Stimulated activated CD8-positive, alpha-beta memory T cell treated with anti-CD3 and anti-CD28 coated beads, Interleukin-4, amount 100 ng/mL, for 4 hours (primary cell): ENCODE data around the gene RGMA.
"Not testable (repeated sequence)": the region's sequence is repeated elsewhere in the genome, so short reads cannot be mapped to it uniquely, and the experiment has no call there.

Source experiments
- DNase-seq, 2 donors: peaks; one replicate each; pipeline ENCODE4 v3.0.0-alpha.2; 2020; ENCODE audit warnings: low read depth in 2 of 2, low spot score in 1 of 2

RGMA gene

DNA sequence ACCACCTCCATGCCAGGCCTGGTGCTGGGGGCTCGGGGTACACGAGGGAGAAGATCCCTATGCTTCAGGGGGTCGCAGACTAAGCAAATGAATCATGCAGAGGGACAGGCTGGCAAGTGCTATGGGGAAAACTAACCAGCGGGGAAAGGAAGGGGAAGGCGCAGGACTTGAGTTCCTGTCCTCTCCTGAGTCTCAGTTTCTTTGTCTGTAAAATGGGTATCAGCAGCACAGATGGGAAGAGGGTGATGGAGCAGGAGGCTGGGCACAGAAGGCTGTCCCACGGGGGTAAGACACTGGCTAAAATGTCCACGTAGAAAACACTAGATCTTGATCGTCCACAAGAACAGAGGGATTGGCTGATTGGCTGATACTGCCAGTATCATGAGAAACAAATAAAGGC, 39.8 kb downstream of the RGMA start:
- DNase-seq = no peak

DNA sequence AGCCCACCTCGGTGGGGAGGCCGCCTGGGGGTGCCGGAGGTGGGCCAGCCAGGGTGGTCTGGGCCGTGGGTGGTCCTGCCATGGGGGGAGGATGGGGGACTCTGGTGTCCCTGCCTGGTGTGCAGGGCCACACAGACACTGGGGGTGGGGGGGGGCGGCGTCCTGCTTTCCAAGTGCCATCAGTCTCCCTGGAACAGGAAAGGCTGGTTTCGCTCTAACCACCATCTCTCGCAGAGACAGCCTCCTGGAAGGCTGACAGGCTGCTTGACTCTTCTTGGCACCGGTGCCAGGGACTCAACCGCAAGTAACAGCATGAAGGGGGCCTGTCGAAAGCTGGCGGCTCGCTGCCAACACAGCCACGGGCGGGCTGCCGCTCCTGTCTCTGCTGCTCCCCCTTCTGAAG, 40.3 kb downstream of the RGMA start:
- no peak for DNase-seq

DNA sequence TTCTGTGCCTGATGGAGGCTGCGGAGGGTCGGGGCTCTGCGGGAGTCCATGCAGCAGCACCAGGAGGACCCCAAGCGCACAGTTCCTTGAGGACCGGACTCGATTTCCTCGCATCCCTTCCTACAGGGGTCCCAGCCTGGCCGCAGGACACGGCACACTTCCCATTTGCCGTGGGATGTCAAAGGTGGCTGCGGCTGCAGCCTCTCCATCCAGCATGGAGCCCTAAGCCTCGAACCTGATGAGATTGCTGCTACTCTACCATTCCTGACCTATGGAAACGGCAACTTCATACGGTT, 40.6 kb downstream of the RGMA start:
- DNase-seq = no peak

DNA sequence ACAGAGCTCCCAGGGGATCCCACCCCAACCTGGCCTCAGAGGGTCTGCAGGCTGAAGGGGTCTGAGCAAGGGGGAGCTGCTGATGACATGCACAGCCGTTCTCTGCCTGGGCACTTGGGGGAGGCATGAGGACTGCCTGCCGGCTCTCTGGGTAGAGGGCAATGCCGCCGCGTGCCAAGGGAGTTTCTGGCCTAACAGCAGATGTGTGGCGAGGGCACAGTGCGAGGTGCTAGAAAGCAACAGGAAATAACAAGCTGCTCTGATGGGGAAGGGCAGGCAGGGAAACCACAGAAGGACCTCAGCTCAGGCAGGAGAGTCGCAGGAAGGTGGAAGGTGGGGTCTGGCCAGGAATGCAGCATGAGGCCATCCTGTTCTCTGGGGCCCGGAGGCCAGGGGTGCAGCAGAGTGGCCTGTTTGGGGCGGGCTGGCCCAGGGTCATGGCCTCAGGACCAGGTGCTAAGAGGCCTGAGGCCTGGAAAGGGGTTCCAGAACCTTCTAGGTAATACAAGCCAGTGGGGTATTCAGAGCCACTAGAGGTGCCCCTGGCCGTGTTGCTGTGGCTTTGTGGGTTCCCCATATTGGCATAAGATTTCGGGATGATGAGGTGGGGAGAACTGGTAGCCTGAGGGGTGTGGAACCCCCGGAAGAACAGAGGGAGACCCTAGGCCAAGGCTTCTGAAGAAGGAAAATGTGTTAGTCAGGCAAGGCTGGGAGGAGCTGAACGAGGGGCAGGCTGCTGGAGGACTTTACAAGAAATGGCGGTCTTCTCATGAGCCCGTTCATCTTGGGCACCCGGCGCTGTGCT, 41.2 kb downstream of the RGMA start:
- no peak for DNase-seq

DNA sequence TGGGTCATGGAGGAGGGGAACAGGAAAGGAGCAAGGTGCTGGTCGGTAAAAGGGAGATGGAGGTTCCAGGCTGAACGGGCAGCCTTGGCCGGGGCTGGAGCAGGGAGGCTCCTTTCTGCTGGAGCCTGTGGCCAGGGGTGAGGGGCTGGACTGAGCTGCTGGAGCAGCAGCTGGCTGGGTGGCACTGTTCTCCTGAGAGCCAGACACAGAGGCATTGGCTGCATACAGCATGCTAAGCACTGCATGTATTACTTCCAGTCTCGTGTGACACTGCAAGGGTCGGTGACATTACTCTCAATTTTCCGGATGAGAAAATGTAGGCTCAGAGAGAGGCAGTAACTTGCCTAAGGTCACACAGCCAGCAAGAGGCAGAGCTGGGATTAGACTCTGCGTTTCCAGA, 42.3 kb downstream of the RGMA start:
- no peak for DNase-seq

DNA sequence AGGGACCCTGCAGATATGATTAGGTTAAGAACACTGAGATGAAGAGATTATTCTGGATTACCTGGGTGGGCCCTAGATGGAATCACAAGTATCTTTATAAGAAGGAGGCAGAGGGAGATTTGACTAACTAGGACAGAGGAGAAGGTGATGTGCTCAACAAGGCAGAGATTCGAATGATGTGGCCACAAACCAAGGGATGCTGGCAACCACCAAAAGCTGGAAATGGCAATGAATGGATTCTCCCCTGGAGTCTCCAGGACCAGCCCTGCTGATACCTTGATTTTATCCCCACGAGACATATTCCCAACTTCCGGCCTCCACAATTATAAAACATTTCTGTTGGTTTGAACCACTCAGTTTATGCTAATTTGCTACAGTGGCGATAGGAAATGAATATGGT, 42.9 kb downstream of the RGMA start:
- no peak for DNase-seq

DNA sequence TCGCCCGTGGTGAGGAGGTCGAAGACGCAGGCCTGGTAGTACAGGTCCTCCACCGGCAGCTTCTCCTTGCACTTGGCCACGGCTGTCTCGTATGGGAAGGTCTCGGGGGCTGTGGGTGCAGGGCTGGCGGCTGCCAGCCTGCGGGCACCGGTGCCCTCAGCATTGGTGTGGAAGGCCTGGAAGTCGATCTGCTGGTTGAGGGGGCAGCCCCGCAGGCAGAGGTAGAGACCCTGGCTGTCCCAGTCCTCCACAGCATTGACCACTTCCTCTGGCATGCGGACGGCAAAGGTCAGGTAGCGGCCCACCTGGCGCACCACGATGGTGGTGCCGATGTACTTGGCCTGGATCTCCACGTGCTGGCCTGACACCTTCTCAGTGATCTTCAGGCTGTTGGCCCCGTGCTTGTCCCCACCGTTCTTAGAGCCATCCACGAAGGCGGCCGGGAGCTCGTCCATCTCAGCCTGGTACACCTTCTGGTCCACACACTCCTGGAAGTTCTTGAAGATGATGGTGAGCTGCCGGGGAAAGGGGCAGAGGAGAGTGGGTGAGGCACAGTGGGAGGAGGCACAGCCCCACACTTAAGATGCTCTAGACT, 43.7 kb downstream of the RGMA start:
- no peak for DNase-seq

DNA sequence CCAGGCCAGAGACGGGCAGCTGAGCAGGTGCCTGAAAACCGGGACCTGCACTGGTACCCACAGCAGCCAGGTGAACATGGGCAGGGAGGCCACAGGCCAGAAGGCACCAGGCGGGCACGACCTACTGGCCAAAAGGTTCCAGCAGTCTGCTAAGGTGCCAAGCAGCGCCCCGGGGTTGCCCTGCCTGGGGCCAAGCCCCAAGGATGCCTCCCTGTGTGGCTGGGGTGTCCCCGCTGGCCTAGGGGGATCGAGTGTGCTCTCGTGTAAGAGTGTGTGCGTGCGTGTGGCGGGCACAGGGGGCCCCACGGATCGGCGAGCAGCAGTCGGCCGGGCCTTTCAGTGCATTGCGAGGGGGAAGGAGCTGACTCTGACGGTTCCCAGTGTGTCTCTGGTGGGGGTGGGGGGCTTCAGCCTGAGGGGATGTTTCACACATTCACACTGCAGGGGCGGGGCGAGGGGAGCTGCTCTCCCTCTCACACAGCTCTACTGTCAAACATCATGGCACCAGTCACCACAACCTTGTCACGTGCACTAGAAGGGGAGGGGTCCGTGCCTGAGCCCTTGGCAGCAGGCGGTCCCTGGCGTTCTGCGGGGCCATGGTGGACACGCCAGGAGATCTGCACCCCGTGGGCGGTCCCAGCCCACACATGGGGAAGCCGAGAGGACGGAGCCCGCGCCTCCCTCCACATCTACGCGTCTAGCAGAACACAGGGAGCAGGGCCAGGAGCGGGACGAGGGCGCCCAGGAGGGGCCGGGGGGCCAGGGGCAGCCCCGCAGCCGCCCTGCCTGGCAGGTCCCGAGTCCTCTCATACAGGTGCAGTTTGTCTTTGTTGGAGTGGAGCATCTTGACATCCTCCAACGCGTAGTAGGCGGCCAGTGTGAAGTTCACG, 44.5 kb downstream of the RGMA start:
- no peak for DNase-seq

DNA sequence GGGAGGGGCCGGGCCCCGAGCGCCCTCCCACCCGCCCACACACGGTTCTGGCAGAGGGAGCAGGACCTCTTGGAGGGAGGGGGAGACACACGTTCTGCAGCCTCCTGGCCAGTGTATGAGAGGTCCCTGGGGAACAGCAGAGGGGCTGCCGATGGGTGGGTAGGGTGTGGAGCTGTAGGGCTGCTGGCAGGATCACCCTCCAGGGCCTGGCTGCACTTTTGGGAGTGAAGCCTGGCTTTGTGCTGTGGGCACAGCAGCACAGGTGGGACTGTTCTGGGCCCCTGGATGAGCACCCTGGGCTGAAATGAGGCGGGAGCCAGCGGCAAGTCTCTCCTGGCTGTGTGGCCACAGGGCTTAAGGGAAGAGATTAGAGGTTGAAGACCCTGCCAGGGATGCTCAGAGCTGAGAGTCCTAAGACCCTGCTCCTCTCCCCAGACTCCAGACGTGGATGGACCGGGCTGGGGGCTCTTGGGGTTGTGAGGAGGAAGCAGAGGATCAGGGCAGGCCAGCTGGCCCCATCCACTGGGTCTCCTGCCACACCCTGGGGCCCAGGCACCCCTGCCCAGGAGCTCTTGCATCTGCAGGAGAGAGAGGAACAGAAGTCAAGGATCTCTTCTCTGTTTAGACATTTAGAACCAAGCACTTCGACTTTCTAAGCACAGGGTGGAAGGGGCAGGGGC, 45.2 kb downstream of the RGMA start:
- DNase-seq = no peak

DNA sequence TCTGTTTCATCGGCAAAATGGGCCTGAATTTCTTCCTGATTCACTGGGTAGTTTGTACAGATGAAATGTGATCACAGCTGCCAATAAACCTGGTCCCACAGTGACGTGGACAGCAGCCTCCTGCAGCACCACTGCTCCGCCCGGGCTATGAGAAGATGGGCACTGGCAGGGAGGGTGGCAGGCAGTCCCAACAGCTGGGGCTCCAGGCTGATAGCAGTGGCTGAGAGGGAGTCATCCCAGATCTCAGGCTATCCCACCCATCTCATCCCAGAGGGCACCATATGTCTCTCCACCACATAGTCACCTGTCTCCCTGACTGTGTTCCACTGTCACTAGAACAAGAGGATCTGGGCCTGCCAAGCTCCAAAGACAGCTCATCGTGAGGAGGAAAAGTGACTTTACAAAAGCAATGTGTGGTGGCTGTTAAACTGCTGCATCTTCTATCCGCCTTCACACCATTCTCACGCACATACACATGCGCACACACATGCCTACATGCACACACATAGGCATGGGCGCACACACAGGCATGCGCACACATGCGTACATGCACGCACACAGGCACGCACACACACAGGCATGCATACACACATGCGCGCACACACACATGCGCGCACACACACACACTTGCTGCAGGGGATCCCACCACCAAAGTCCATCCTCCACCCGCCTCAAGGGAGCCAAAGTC, 46.2 kb downstream of the RGMA start:
- DNase-seq = no peak

DNA sequence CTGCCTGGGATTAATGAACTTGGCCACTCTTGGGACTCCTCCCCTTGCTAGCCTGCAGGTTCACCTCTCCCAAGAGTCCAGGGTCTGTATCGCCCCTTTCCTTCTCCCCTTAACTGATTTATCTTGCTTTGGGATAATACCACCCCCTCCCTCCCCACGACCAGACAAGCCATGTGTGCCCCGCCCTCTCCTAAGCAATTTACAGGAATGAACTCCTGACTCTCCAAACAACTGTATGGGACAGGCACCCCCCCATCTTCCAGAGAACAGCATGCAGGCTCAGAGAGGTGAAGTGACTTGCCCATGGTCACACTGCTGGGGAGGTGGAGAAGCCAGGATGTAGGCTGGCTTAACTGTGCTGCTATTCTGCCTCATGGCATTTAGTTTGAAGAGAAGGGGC, 46.8 kb downstream of the RGMA start:
- no peak for DNase-seq

DNA sequence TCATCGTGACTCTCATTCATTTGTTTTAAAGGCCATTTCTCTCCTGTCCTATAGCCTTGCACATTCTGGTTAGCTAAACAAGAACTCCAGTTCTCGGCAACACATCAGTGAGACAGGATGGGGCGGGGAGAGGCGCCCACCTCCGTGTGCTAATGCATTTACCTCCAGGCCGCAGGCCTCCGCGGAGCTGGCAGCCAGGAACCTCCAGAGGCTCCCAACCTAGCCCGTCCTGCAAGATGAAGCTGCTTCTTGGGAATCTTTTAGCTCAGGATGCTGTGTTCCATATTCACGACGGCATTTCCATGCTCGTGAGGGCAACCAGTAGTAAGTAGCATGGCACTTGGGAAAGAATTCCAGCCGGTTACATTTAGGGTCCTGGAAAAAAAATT, 47.9 kb downstream of the RGMA start:
- DNase-seq = no peak

DNA sequence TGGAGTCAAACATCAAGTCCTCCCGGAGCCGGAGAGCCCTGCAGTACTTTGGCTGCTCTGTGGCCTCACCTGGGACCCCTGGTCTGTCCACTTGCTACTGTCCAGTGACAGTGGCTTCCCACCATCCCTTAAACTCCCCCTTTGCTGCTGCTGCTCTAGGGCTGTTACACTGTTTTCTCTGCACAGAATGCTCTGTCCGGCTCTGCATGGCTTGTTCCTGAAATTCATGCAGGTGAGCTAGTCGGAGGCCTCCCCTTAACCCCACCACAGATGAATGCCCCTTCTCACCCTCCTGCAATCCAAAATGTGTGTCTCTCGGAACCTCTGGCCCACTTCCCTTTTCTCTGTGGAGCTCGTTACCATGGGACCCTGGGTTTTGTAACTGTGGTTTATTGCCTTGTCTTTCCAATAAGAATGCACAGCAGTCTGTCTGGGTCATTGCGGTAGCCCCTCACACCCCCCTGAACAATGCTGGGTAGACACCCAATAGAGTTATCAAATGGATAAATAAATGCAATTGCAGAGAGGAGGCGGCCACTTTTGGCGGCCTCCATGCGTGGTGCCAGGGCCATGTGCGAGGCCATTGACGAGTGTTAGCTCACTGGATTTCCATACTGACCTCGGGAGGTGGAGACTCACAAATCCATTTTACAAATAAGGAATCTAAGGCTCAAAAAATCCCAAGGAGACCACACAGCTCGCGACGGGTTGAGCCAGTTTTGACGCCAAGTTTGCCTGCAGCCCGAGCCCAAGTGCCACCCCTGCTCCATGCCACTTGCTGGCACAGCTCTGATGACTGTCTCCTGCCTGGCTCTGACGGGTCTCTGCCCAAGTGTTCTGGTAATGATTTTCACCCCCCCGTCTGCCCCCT, 48.5 kb downstream of the RGMA start:
- DNase-seq = no peak

DNA sequence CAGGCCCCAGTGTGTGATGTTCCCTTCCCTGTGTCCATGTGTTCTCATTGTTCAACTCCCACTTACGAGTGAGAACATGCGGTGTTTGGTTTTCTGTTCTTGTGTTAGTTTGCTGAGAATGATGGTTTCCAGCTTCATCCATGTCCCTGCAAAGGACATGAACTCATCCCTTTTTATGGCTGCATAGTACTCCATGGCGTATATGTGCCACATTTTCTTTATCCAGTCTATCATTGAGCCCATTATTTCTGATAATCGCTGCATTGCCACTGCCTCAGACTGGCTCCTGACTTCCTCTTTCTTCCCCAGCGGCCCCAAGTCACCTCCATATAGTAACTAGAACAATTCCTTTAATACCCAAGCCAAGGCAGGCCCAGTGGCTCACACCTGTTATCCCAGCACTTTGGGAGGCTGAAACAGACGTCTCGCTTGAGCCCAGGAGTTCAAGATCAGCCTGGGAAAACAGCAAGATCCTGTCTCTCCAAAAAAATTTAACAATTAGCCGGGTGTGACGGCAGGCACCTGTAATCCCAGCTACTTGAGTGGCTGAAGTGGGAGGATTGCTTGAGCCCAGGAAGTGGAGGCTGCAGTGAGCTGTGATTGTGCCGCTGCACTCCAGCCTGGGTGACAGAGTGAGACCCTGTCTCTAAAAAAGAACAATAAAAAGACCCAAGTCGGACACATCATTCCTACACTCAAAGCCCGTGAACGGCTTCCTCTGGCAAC, 49.3 kb downstream of the RGMA start:
- DNase-seq = not testable (repeated sequence)

DNA sequence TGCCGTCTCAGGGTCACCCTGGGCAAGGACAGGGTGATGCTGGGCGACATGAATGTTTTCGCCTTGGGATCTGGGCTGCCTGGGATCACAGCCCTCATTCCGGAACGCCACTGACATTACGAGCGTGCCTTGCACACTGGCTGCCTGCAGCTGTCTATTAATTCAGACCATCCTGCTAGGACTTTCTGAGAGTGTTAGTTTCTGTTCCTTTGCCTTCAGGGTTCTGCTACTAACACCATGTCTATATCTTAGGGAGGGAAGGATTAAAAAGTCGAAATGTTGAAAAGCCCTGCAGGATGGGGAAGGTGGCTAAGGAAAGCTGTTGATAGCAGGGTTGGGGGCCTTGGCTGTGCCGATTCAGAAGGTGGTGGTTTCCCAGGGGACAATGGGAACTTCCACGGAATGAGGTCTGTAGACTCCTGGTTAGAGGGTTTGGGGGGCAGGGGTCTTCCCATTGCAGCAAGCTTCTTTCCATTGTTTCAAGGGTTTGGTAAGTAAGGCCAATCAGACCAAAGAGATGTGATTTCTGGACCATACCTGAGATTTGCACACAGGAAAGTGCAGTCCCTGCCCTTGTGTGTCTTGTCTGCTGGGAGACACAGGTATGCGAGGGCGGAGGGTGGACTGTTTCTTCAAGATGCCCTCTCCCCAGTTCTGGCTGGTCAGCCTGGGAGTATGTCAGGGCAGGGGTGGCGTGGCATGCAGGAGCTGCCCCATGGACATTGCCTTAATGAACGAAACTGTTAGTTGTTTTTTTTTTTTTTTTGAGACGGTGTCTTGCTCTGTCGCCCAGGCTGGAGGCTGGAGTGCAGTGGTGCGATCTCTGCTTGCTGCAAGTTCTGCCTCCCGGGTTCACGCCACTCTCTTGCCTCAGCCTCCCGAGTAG, 50.9 kb downstream of the RGMA start:
- DNase-seq = no peak

DNA sequence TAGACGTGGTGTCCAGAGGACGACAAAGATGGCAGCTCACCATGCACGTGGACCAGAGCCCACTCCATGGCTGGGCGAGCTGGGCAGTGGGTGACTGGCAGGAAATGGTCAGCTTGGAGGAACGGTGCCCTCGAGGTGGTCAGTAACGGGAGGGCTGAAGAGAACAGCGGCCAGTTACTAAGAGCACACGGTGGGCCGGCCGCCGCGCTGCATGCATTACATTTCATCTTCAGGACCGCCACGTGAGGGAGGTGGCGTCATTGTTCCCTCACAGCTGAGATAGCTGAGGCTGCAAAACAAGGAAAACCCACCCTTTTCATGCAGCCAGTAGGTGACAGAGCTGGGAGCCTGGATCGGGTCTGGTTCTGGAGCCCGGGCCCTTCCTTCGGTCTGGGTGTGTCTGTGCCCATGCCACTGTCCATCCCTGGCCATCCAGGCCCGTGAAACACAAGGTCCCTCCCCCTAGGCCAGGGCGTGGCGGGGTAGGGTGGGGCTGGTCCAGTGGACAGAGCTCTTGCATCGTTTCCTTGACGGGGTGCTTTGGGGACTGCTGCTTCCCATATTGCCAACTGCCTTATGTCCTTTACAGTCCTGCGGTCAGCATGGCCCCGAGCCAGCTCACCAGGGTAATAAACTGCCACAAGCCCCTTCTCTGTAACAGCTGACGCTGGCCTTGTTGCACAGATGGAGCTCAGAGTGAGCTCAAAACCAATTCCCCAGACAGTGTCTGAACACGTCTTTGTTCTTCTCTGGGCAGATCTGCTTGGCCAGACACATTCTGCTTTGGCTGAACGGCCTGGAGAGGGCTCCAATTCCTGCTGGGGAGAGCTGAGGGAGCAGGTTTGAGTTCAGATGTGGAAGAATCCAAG, 51.8 kb downstream of the RGMA start:
- DNase-seq = no peak

DNA sequence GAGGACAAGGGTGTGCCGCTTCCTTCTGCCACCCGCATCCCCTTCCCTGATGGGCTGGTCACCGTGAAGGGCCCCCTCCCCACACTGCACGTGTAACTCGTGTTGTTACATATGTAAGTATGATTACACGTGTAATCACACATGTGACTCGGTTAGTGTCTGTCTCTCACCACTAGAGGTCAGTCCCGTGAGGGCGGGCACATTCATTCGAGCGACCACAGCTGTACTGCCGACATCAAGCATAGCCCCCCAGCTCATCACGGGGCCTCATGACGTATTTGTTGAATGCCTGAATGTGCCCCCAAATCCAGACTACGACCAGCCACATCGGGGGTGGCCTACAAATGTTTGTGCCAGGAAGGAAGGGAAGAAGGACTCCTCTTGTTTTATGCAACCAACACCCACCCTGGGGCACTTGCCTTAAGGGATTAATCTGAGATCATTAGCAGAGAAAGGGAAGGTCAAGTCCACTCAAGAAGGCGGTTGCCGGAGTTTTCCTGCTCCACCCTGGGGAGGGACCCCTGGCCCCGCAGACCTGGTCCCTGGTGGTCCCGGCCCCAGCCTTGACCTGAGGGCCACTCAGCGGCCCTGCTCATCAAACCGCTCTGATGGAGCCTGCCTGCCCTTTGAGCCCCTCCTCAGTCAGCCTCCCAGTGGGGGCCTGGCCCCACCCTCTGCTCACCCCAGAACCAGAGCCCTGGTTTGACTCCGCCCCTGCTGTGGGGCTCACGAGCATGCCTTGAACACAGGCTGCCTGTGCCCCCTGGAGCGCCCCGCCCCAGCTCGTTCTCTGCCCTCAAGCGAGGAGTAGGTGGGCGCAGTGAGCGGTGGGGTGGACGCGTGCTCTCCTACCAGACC, 52.8 kb downstream of the RGMA start:
- DNase-seq = no peak
